Measurements from ENCODE around the gene MORN5.
A peak's percentile ranks its signal among the peaks of the same experiment; 100 is the strongest.

MORN5 gene

DNA sequence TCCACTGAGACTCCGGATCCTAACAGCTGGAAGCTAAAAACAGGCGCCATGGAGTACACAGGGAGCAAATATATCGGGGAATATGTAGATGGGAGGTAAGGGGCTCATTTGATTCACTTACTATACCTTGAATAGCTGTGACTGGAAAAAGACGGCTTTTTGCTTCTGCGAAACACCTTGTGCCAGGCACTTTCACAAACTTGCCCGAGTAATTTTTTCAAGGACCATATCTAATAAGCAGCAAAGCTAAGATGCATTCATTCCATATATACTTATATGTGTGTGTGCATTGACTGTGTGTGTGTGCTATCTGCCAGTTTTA, 178 bp downstream of the MORN5 start:
- Histone ChIP-seq H3K14ac (ENCODE audit: low read length in 2 of 2) (no peak overlapping the region), H3K9ac (ENCODE audit: low read length) (peak overlapping the region; percentile 97), H3K27ac (ENCODE audit: low read length, poor library complexity, severe bottlenecking) (no peak overlapping the region), H3K23ac (ENCODE audit: low read length in 2 of 2) (no peak overlapping the region), H3K4ac (ENCODE audit: low read depth in 1 of 2, low read length in 2 of 2) (no peak overlapping the region), H3K18ac (ENCODE audit: low read depth in 1 of 2, low read length in 2 of 2) (no peak overlapping the region), H4K8ac (ENCODE audit: low read length) (no peak overlapping the region), H3K4me2 (ENCODE audit: low read length, poor library complexity, severe bottlenecking) (peak overlapping the region; percentile 85), H3K4me3 (ENCODE audit: insufficient read depth in 1 of 2, low read depth in 1 of 2, low read length in 2 of 2) (peak overlapping the region in 1 of 2 experiments; percentile 95), H3K79me1 (replicated peaks; ENCODE audit: low read length, poor library complexity, severe bottlenecking) (peaks cover 19% of the 10 kb centered on the region), H4K91ac (ENCODE audit: low read length) (no peak overlapping the region), H2BK5ac (ENCODE audit: low read depth, low read length, poor library complexity, severe bottlenecking) (no peak overlapping the region), H2AK5ac (ENCODE audit: low read length, severe bottlenecking) (no peak overlapping the region), H2BK120ac (ENCODE audit: low read depth, low read length) (no peak overlapping the region), H2BK15ac (ENCODE audit: low read depth, poor library complexity, severe bottlenecking) (no peak overlapping the region), H3K9me3 (ENCODE audit: control insufficient read depth, low read length) (peaks cover 8% of the 10 kb centered on the region), H3K4me1 (ENCODE audit: control insufficient read depth, insufficient read depth, low read depth, low read length) (no peaks in the 10 kb centered on the region), H2BK12ac (ENCODE audit: low read length in 2 of 2) (no peak overlapping the region), H3K36me3 (ENCODE audit: control insufficient read depth in 1 of 2, insufficient read depth in 2 of 2, low read depth in 1 of 2, low read length in 2 of 2) (no peaks in the 10 kb centered on the region), H2AFZ (ENCODE audit: low read depth, low read length) (peak overlapping the region; percentile 67), H3K27me3 (ENCODE audit: control insufficient read depth in 1 of 2, insufficient read depth in 1 of 2, low read length in 2 of 2) (peaks cover 13 to 24% of the 10 kb centered on the region in 2 experiments)
- 50% methylated on average over 4 of the region's 6 CpGs for WGBS
- DNase-seq: no peak

DNA sequence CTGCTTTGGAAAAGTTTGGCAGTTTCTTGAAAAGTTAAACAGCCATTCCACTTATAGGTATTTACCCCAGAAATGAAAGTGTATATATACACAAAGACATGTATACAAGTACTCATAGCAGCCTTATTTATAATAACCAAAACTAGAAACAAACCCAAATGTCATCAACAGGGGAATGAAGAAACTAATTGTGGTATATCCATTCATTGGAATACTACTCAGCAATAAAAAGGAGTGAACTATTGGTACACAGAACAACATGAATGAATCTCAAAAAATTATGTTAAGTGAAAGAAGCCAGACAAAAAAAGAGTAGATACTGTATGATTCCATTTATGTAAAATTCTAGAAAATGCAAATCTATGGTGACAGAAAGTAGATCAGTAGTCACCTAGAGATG, 2.7 kb downstream of the MORN5 start:
- H3K4ac ChIP-seq (ENCODE audit: low read depth in 1 of 2, low read length in 2 of 2): no peak overlapping the region
- no peaks in the 10 kb centered on the region for H3K4me1 ChIP-seq (ENCODE audit: control insufficient read depth, insufficient read depth, low read depth, low read length)
- H2BK120ac ChIP-seq (ENCODE audit: low read depth, low read length): no peak overlapping the region
- no peak overlapping the region for H3K14ac ChIP-seq (ENCODE audit: low read length in 2 of 2)
- no peak overlapping the region for H3K18ac ChIP-seq (ENCODE audit: low read depth in 1 of 2, low read length in 2 of 2)
- no peak for DNase-seq
- no peak overlapping the region for H2BK5ac ChIP-seq (ENCODE audit: low read depth, low read length, poor library complexity, severe bottlenecking)
- H3K4me3 ChIP-seq (ENCODE audit: insufficient read depth in 1 of 2, low read depth in 1 of 2, low read length in 2 of 2): no peak overlapping the region
- H2AFZ ChIP-seq (ENCODE audit: low read depth, low read length): no peak overlapping the region
- H3K27me3 ChIP-seq (ENCODE audit: control insufficient read depth in 1 of 2, insufficient read depth in 1 of 2, low read length in 2 of 2): peaks cover 22 to 36% of the 10 kb centered on the region in 2 experiments
- H3K36me3 ChIP-seq (ENCODE audit: control insufficient read depth in 1 of 2, insufficient read depth in 2 of 2, low read depth in 1 of 2, low read length in 2 of 2): no peaks in the 10 kb centered on the region
- H4K8ac ChIP-seq (ENCODE audit: low read length): no peak overlapping the region
- no peak overlapping the region for H2BK12ac ChIP-seq (ENCODE audit: low read length in 2 of 2)
- H4K91ac ChIP-seq (ENCODE audit: low read length): no peak overlapping the region
- peaks cover 8% of the 10 kb centered on the region for H3K9me3 ChIP-seq (ENCODE audit: control insufficient read depth, low read length)
- H2AK5ac ChIP-seq (ENCODE audit: low read length, severe bottlenecking): no peak overlapping the region
- H3K23ac ChIP-seq (ENCODE audit: low read length in 2 of 2): no peak overlapping the region
- H3K9ac ChIP-seq (ENCODE audit: low read length): no peak overlapping the region
- H3K79me1 ChIP-seq (replicated peaks; ENCODE audit: low read length, poor library complexity, severe bottlenecking): peaks cover 10% of the 10 kb centered on the region
- H3K4me2 ChIP-seq (ENCODE audit: low read length, poor library complexity, severe bottlenecking): no peak overlapping the region
- no peak overlapping the region for H3K27ac ChIP-seq (ENCODE audit: low read length, poor library complexity, severe bottlenecking)
- no peak overlapping the region for H2BK15ac ChIP-seq (ENCODE audit: low read depth, poor library complexity, severe bottlenecking)

GRCh38 chr9:122164286-122164685, 4.6 kb downstream of the MORN5 start:
- peaks cover 8% of the 10 kb centered on the region for H3K9me3 ChIP-seq (ENCODE audit: control insufficient read depth, low read length)
- H3K79me1 ChIP-seq (replicated peaks; ENCODE audit: low read length, poor library complexity, severe bottlenecking): peaks cover 3% of the 10 kb centered on the region
- H3K9ac ChIP-seq (ENCODE audit: low read length): no peak overlapping the region
- H3K4me2 ChIP-seq (ENCODE audit: low read length, poor library complexity, severe bottlenecking): no peak overlapping the region
- no peak overlapping the region for H3K27ac ChIP-seq (ENCODE audit: low read length, poor library complexity, severe bottlenecking)
- WGBS: 32% methylated on average over 2 of the region's 2 CpGs
- peaks cover 22 to 36% of the 10 kb centered on the region in 2 experiments for H3K27me3 ChIP-seq (ENCODE audit: control insufficient read depth in 1 of 2, insufficient read depth in 1 of 2, low read length in 2 of 2)
- H2AK5ac ChIP-seq (ENCODE audit: low read length, severe bottlenecking): no peak overlapping the region
- no peak overlapping the region for H4K8ac ChIP-seq (ENCODE audit: low read length)
- no peaks in the 10 kb centered on the region for H3K36me3 ChIP-seq (ENCODE audit: control insufficient read depth in 1 of 2, insufficient read depth in 2 of 2, low read depth in 1 of 2, low read length in 2 of 2)
- H2BK5ac ChIP-seq (ENCODE audit: low read depth, low read length, poor library complexity, severe bottlenecking): no peak overlapping the region
- no peak overlapping the region for H2AFZ ChIP-seq (ENCODE audit: low read depth, low read length)
- H3K4me1 ChIP-seq (ENCODE audit: control insufficient read depth, insufficient read depth, low read depth, low read length): no peaks in the 10 kb centered on the region
- no peak overlapping the region for H3K23ac ChIP-seq (ENCODE audit: low read length in 2 of 2)
- no peak overlapping the region for H3K4ac ChIP-seq (ENCODE audit: low read depth in 1 of 2, low read length in 2 of 2)
- no peak overlapping the region for H2BK15ac ChIP-seq (ENCODE audit: low read depth, poor library complexity, severe bottlenecking)
- no peak overlapping the region for H3K14ac ChIP-seq (ENCODE audit: low read length in 2 of 2)
- H3K4me3 ChIP-seq (ENCODE audit: insufficient read depth in 1 of 2, low read depth in 1 of 2, low read length in 2 of 2): no peak overlapping the region
- H2BK12ac ChIP-seq (ENCODE audit: low read length in 2 of 2): no peak overlapping the region
- H4K91ac ChIP-seq (ENCODE audit: low read length): no peak overlapping the region
- H2BK120ac ChIP-seq (ENCODE audit: low read depth, low read length): no peak overlapping the region
- H3K18ac ChIP-seq (ENCODE audit: low read depth in 1 of 2, low read length in 2 of 2): no peak overlapping the region
- no peak for DNase-seq

DNA sequence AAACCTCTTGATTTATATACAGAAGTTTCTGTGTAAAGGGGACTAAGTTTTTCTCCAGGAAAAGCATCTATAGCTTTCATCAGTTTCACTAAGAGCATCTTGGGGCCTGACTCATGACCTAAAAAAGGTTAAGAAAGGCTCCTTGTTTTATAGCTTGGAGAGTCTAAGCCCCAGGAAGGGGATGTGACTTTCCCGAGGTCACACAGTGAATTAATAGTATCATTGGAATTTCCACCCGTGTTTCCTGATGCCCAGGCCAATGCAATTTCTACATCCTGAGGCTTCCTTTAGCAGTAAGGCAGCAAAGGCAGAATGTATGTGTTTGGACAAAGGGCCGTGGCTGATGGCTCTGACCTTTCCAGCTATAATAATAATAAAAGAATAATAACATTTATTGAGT, 8.6 kb downstream of the MORN5 start:
- Histone ChIP-seq H3K27ac (ENCODE audit: low read length, poor library complexity, severe bottlenecking) (no peak overlapping the region), H2BK12ac (ENCODE audit: low read length in 2 of 2) (no peak overlapping the region), H4K8ac (ENCODE audit: low read length) (no peak overlapping the region), H3K27me3 (ENCODE audit: control insufficient read depth in 1 of 2, insufficient read depth in 1 of 2, low read length in 2 of 2) (peaks cover 39 to 53% of the 10 kb centered on the region in 2 experiments), H2BK15ac (ENCODE audit: low read depth, poor library complexity, severe bottlenecking) (no peak overlapping the region), H3K36me3 (ENCODE audit: control insufficient read depth in 1 of 2, insufficient read depth in 2 of 2, low read depth in 1 of 2, low read length in 2 of 2) (no peaks in the 10 kb centered on the region), H4K91ac (ENCODE audit: low read length) (no peak overlapping the region), H3K18ac (ENCODE audit: low read depth in 1 of 2, low read length in 2 of 2) (no peak overlapping the region), H2BK5ac (ENCODE audit: low read depth, low read length, poor library complexity, severe bottlenecking) (no peak overlapping the region), H3K23ac (ENCODE audit: low read length in 2 of 2) (no peak overlapping the region), H3K4ac (ENCODE audit: low read depth in 1 of 2, low read length in 2 of 2) (no peak overlapping the region), H3K9ac (ENCODE audit: low read length) (no peak overlapping the region), H2AFZ (ENCODE audit: low read depth, low read length) (no peak overlapping the region), H3K4me1 (ENCODE audit: control insufficient read depth, insufficient read depth, low read depth, low read length) (no peaks in the 10 kb centered on the region), H2BK120ac (ENCODE audit: low read depth, low read length) (no peak overlapping the region), H3K9me3 (ENCODE audit: control insufficient read depth, low read length) (no peaks in the 10 kb centered on the region), H2AK5ac (ENCODE audit: low read length, severe bottlenecking) (no peak overlapping the region), H3K4me2 (ENCODE audit: low read length, poor library complexity, severe bottlenecking) (no peak overlapping the region), H3K4me3 (ENCODE audit: insufficient read depth in 1 of 2, low read depth in 1 of 2, low read length in 2 of 2) (no peak overlapping the region), H3K79me1 (replicated peaks; ENCODE audit: low read length, poor library complexity, severe bottlenecking) (no peaks in the 10 kb centered on the region), H3K14ac (ENCODE audit: low read length in 2 of 2) (no peak overlapping the region)
- no peak for DNase-seq
- WGBS: 48% methylated on average over 2 of the region's 3 CpGs

Data from mesenchymal stem cell (in vitro differentiated cells and primary cell).